ENCODE results near the gene AGAP1.

The AGAP1 gene

GRCh38 chr2:235493775-235494715 lies at the start of gene AGAP1:
TSS of gene AGAP1 (plus strand) at chr2:235494043.
- peak; percentile 77 for DNase-seq

GRCh38 chr2:235444101-235444597 lies 49.7 kb upstream of the AGAP1 start:
- DNase-seq: no peak

- no peak for DNase-seq
Observed at GRCh38 chr2:235445116-235445515, 48.7 kb upstream of the AGAP1 start.

GRCh38 chr2:235446082-235446481 lies 47.8 kb upstream of the AGAP1 start:
- DNase-seq: no peak

- no peak for DNase-seq
Observed at GRCh38 chr2:235447210-235447609, 46.6 kb upstream of the AGAP1 start.

- DNase-seq: no peak
Observed at GRCh38 chr2:235449568-235449967, 44.3 kb upstream of the AGAP1 start.

- no peak for DNase-seq
Observed at GRCh38 chr2:235453605-235454151, 40.2 kb upstream of the AGAP1 start.

- DNase-seq: peak; percentile 51
Observed at GRCh38 chr2:235458839-235459273, 35.0 kb upstream of the AGAP1 start.

GRCh38 chr2:235460548-235461047 lies 33.2 kb upstream of the AGAP1 start:
- no peak for DNase-seq

GRCh38 chr2:235461763-235462414 lies 32.0 kb upstream of the AGAP1 start:
- no peak for DNase-seq

GRCh38 chr2:235462415-235462790 lies 31.4 kb upstream of the AGAP1 start:
- no peak for DNase-seq

GRCh38 chr2:235463893-235464292 lies 29.9 kb upstream of the AGAP1 start:
- peak; percentile 84 for DNase-seq

GRCh38 chr2:235467588-235467987 lies 26.3 kb upstream of the AGAP1 start:
- DNase-seq: no peak

- peak; percentile 73 for DNase-seq
Observed at GRCh38 chr2:235468978-235469655, 24.7 kb upstream of the AGAP1 start.

- DNase-seq: no peak
Observed at GRCh38 chr2:235471186-235471747, 22.6 kb upstream of the AGAP1 start.

- DNase-seq: no peak
Observed at GRCh38 chr2:235472443-235472842, 21.4 kb upstream of the AGAP1 start.

GRCh38 chr2:235478609-235479008 lies 15.2 kb upstream of the AGAP1 start:
- no peak for DNase-seq

- DNase-seq: no peak
Observed at GRCh38 chr2:235479604-235480003, 14.2 kb upstream of the AGAP1 start.

GRCh38 chr2:235480614-235481013 lies 13.2 kb upstream of the AGAP1 start:
- DNase-seq: no peak

GRCh38 chr2:235483313-235483712 lies 10.5 kb upstream of the AGAP1 start:
- no peak for DNase-seq

GRCh38 chr2:235485362-235485761 lies 8.5 kb upstream of the AGAP1 start:
- DNase-seq: no peak

GRCh38 chr2:235486729-235487128 lies 7.1 kb upstream of the AGAP1 start:
- DNase-seq: no peak

- no peak for DNase-seq
Observed at GRCh38 chr2:235489897-235490296, 3.9 kb upstream of the AGAP1 start.

Data from DMS79 treated with DMSO at 0.1 percent for 48 hours (cell line).